Karpas-422 (cell line): ENCODE results near the gene MGAT5B. TPM values are rescaled to one million over a fixed set of nuclear protein-coding genes. Genes with fewer than 3 reads are reported as not detected.

Source experiments
- DNase-seq: peaks from one replicate; pipeline ENCODE4 v3.0.0-alpha.2; 2015
- H2AFZ ChIP-seq: fragments of 200-600 bp; sonication (generic); 2 replicates; pipeline ENCODE4 v1.6.1; 2014; ENCODE audit warnings: antibody characterized with exemption, low read length, mixed read lengths
- H3K27ac ChIP-seq: fragments of 200-600 bp; sonication (generic); 2 replicates; pipeline ENCODE4 v1.5.1; 2014; ENCODE audit warnings: mild to moderate bottlenecking, low read length, moderate library complexity
- H3K27me3 ChIP-seq: fragments of 200-600 bp; sonication (generic); 2 replicates; pipeline ENCODE4 v1.6.1; 2014; ENCODE audit warnings: low read length, mixed read lengths
- H3K36me3 ChIP-seq: fragments of 200-600 bp; sonication (generic); 2 replicates; pipeline ENCODE4 v1.6.1; 2014; ENCODE audit warnings: low read length, mixed read lengths; ENCODE audit not compliant: insufficient read depth
- H3K4me1 ChIP-seq: fragments of 200-600 bp; sonication (generic); 2 replicates; pipeline ENCODE4 v1.6.1; 2014; ENCODE audit warnings: mild to moderate bottlenecking, low read length, mixed read lengths
- H3K4me2 ChIP-seq: fragments of 200-600 bp; sonication (generic); 2 replicates; pipeline ENCODE4 v1.6.1; 2014; ENCODE audit warnings: low read length, low read depth, mild to moderate bottlenecking; ENCODE audit not compliant: poor library complexity, severe bottlenecking
- H3K4me3 ChIP-seq: fragments of 200-600 bp; sonication (generic); 2 replicates; pipeline ENCODE4 v1.5.1; 2014; ENCODE audit warnings: mild to moderate bottlenecking, antibody characterized with exemption, low read length, mixed read lengths
- H3K79me2 ChIP-seq: fragments of 200-600 bp; sonication (generic); 2 replicates; pipeline ENCODE4 v1.6.1; 2014; ENCODE audit warnings: mild to moderate bottlenecking, low read length, mixed read lengths
- H3K9ac ChIP-seq: fragments of 200-600 bp; sonication (generic); 2 replicates; pipeline ENCODE4 v1.6.0; 2014; ENCODE audit warnings: low read length
- H3K9me2 ChIP-seq: fragments of 200-600 bp; sonication (generic), shearing (Covaris generic); replicated peaks from 2 replicates; pipeline ENCODE4 v1.6.0; 2014; ENCODE audit warnings: mild to moderate bottlenecking, low read length, moderate library complexity; ENCODE audit not compliant: insufficient read depth
- H3K9me3 ChIP-seq: fragments of 300-700, 200-600 bp; sonication (generic); 2 replicates; pipeline ENCODE4 v1.6.1; 2014; ENCODE audit warnings: low read length, mixed read lengths
- H4K20me1 ChIP-seq: fragments of 200-600 bp; sonication (generic); 2 replicates; pipeline ENCODE4 v1.6.1; 2014; ENCODE audit warnings: mild to moderate bottlenecking, antibody characterized with exemption, low read length, low read depth; ENCODE audit not compliant: insufficient read depth
- total RNA-seq: library from RNA; depleted of rRNA; stranded (reverse); fragments of >200 nt; shearing (Covaris generic); gene quantifications from 2 replicates; pipeline ENCODE4 v1.2.3, GENCODE V29; 2014; ENCODE audit warnings: low replicate concordance

MGAT5B gene
- total RNA-seq, 1 experiment from 2014 or later, result not detected

- H2AFZ ChIP-seq, result no peak overlapping the region
- H3K79me2 ChIP-seq, result no peaks in the 10 kb centered on the region
- no peak overlapping the region for H3K4me2 ChIP-seq
- no peak overlapping the region for H3K4me3 ChIP-seq
- no peak overlapping the region for H3K9ac ChIP-seq
- H3K9me3 ChIP-seq, result no peaks in the 10 kb centered on the region
- H3K36me3 ChIP-seq, result no peaks in the 10 kb centered on the region
- no peaks in the 10 kb centered on the region for H3K9me2 ChIP-seq
- DNase-seq, result no peak
- H4K20me1 ChIP-seq, result no peaks in the 10 kb centered on the region
- no peaks in the 10 kb centered on the region for H3K27me3 ChIP-seq
- H3K4me1 ChIP-seq, result no peaks in the 10 kb centered on the region
- no peak overlapping the region for H3K27ac ChIP-seq
These were observed 17.0 kb downstream of the MGAT5B start for GRCh38 chr17:76884995-76885893.

GRCh38 chr17:76885894-76886290, 17.7 kb downstream of the MGAT5B start:
- no peak for DNase-seq
- H3K27me3 ChIP-seq, result no peaks in the 10 kb centered on the region

GRCh38 chr17:76886395-76886794, 18.2 kb downstream of the MGAT5B start:
- Histone ChIP-seq H3K27me3 (no peaks in the 10 kb centered on the region), H3K9me3 (no peaks in the 10 kb centered on the region), H3K9ac (no peak overlapping the region), H2AFZ (no peak overlapping the region), H3K79me2 (no peaks in the 10 kb centered on the region), H3K36me3 (no peaks in the 10 kb centered on the region), H3K4me1 (no peaks in the 10 kb centered on the region), H3K27ac (no peak overlapping the region), H3K4me3 (no peak overlapping the region), H4K20me1 (no peaks in the 10 kb centered on the region), H3K4me2 (no peak overlapping the region), H3K9me2 (no peaks in the 10 kb centered on the region)
- no peak for DNase-seq

More at GRCh38 chr17:76885894-76886290, 17.7 kb downstream of the MGAT5B start:
- no peaks in the 10 kb centered on the region for H3K9me3 ChIP-seq
- no peak overlapping the region for H2AFZ ChIP-seq
- H3K9me2 ChIP-seq, result no peaks in the 10 kb centered on the region
- no peaks in the 10 kb centered on the region for H3K36me3 ChIP-seq
- H4K20me1 ChIP-seq, result no peaks in the 10 kb centered on the region
- no peaks in the 10 kb centered on the region for H3K4me1 ChIP-seq
- H3K27ac ChIP-seq, result no peak overlapping the region
- no peak overlapping the region for H3K9ac ChIP-seq
- H3K4me2 ChIP-seq, result no peak overlapping the region
- no peaks in the 10 kb centered on the region for H3K79me2 ChIP-seq
- H3K4me3 ChIP-seq, result no peak overlapping the region

GRCh38 chr17:76887802-76888201, 19.6 kb downstream of the MGAT5B start:
- Histone ChIP-seq H3K9ac (no peak overlapping the region), H3K27ac (no peak overlapping the region), H3K9me2 (no peaks in the 10 kb centered on the region)

GRCh38 chr17:76888661-76889060, 20.5 kb downstream of the MGAT5B start:
- Histone ChIP-seq H3K9ac (no peak overlapping the region), H3K9me3 (no peaks in the 10 kb centered on the region), H3K27me3 (no peaks in the 10 kb centered on the region), H3K4me2 (no peak overlapping the region), H3K36me3 (no peaks in the 10 kb centered on the region), H4K20me1 (no peaks in the 10 kb centered on the region), H3K27ac (no peak overlapping the region), H2AFZ (no peak overlapping the region), H3K4me1 (no peaks in the 10 kb centered on the region), H3K4me3 (no peak overlapping the region), H3K9me2 (no peaks in the 10 kb centered on the region), H3K79me2 (no peaks in the 10 kb centered on the region)
- no peak for DNase-seq

More at GRCh38 chr17:76887802-76888201, 19.6 kb downstream of the MGAT5B start:
- no peaks in the 10 kb centered on the region for H3K4me1 ChIP-seq
- no peaks in the 10 kb centered on the region for H3K27me3 ChIP-seq
- peak; percentile 72 for DNase-seq
- no peaks in the 10 kb centered on the region for H4K20me1 ChIP-seq
- no peak overlapping the region for H3K4me3 ChIP-seq
- H3K4me2 ChIP-seq, result no peak overlapping the region
- H3K79me2 ChIP-seq, result no peaks in the 10 kb centered on the region
- H3K36me3 ChIP-seq, result no peaks in the 10 kb centered on the region
- H2AFZ ChIP-seq, result no peak overlapping the region
- no peaks in the 10 kb centered on the region for H3K9me3 ChIP-seq

GRCh38 chr17:76889323-76889722, 21.1 kb downstream of the MGAT5B start:
- no peaks in the 10 kb centered on the region for H3K9me2 ChIP-seq
- no peaks in the 10 kb centered on the region for H3K79me2 ChIP-seq
- no peaks in the 10 kb centered on the region for H3K9me3 ChIP-seq
- H4K20me1 ChIP-seq, result no peaks in the 10 kb centered on the region
- no peak overlapping the region for H3K27ac ChIP-seq
- H3K4me2 ChIP-seq, result no peak overlapping the region
- H3K4me1 ChIP-seq, result no peaks in the 10 kb centered on the region
- H3K36me3 ChIP-seq, result no peaks in the 10 kb centered on the region
- H3K27me3 ChIP-seq, result no peaks in the 10 kb centered on the region
- no peak for DNase-seq
- H3K9ac ChIP-seq, result no peak overlapping the region
- no peak overlapping the region for H2AFZ ChIP-seq
- no peak overlapping the region for H3K4me3 ChIP-seq

GRCh38 chr17:76892329-76892728, 24.1 kb downstream of the MGAT5B start:
- Histone ChIP-seq H4K20me1 (no peaks in the 10 kb centered on the region), H3K9ac (no peak overlapping the region), H3K4me3 (no peak overlapping the region), H3K27me3 (no peaks in the 10 kb centered on the region), H3K27ac (no peak overlapping the region), H3K9me2 (no peaks in the 10 kb centered on the region), H3K79me2 (no peaks in the 10 kb centered on the region), H3K36me3 (no peaks in the 10 kb centered on the region), H3K9me3 (no peaks in the 10 kb centered on the region), H3K4me2 (no peak overlapping the region), H2AFZ (no peak overlapping the region), H3K4me1 (no peaks in the 10 kb centered on the region)
- no peak for DNase-seq

GRCh38 chr17:76893623-76894334, 25.6 kb downstream of the MGAT5B start:
- Histone ChIP-seq H3K36me3 (no peaks in the 10 kb centered on the region), H4K20me1 (no peaks in the 10 kb centered on the region), H3K4me2 (no peak overlapping the region), H3K9me2 (no peaks in the 10 kb centered on the region), H3K4me3 (no peak overlapping the region), H3K27ac (no peak overlapping the region), H3K27me3 (no peaks in the 10 kb centered on the region), H3K79me2 (no peaks in the 10 kb centered on the region), H2AFZ (no peak overlapping the region), H3K9me3 (no peaks in the 10 kb centered on the region), H3K4me1 (no peaks in the 10 kb centered on the region), H3K9ac (no peak overlapping the region)
- no peak for DNase-seq
